ENCODE results near the gene ARID3A. TPM values are rescaled to one million over a fixed set of nuclear protein-coding genes. Genes with fewer than 3 reads are reported as not detected.

The ARID3A gene
- total RNA-seq, 2 donors from 2014 or later = 121 to 124 TPM

- Mint-ChIP-seq H3K27ac (no peak overlapping the region), H3K36me3 (ENCODE audit: low read depth) (peaks cover 46% of the 10 kb centered on the region), H3K27me3 (ENCODE audit: insufficient read depth) (no peaks in the 10 kb centered on the region), H3K9me3 (no peaks in the 10 kb centered on the region), H3K4me3 (no peak overlapping the region), H3K4me1 (no peaks in the 10 kb centered on the region)
- WGBS, 2 experiments (ENCODE audit: insufficient coverage in 1 of 2, insufficient read length in 1 of 2) = 97 to 98% methylated on average over 57 to 64 of the region's 64 CpGs
- no peak overlapping the region for H3K27ac ChIP-seq (ENCODE audit: low read depth, low read length)
- H3K4me3 ChIP-seq (ENCODE audit: low read length) = no peak overlapping the region
- no peaks in the 10 kb centered on the region for H3K4me1 ChIP-seq (ENCODE audit: control insufficient read depth, insufficient read depth, low read length)
- H3K36me3 ChIP-seq (ENCODE audit: control insufficient read depth, insufficient read depth, low read length) = peaks cover 69% of the 10 kb centered on the region
- TF ChIP-seq, protein P1, sequence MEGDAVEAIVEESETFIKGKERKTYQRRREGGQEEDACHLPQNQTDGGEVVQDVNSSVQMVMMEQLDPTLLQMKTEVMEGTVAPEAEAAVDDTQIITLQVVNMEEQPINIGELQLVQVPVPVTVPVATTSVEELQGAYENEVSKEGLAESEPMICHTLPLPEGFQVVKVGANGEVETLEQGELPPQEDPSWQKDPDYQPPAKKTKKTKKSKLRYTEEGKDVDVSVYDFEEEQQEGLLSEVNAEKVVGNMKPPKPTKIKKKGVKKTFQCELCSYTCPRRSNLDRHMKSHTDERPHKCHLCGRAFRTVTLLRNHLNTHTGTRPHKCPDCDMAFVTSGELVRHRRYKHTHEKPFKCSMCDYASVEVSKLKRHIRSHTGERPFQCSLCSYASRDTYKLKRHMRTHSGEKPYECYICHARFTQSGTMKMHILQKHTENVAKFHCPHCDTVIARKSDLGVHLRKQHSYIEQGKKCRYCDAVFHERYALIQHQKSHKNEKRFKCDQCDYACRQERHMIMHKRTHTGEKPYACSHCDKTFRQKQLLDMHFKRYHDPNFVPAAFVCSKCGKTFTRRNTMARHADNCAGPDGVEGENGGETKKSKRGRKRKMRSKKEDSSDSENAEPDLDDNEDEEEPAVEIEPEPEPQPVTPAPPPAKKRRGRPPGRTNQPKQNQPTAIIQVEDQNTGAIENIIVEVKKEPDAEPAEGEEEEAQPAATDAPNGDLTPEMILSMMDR (conservative IDR thresholded peaks at IDR 0.05) = no peak
- H3K9ac ChIP-seq (ENCODE audit: extremely low read depth, low read length, poor library complexity, severe bottlenecking) = no peak overlapping the region
- DNase-seq = no peak
- H3K27me3 ChIP-seq (ENCODE audit: control insufficient read depth, insufficient read depth, low read length, poor library complexity, severe bottlenecking) = no peaks in the 10 kb centered on the region
- H3K9me3 ChIP-seq (ENCODE audit: control insufficient read depth, low read length) = no peaks in the 10 kb centered on the region
These were observed 40.2 kb upstream of the ARID3A start for GRCh38 chr19:885536-886224.

DNA sequence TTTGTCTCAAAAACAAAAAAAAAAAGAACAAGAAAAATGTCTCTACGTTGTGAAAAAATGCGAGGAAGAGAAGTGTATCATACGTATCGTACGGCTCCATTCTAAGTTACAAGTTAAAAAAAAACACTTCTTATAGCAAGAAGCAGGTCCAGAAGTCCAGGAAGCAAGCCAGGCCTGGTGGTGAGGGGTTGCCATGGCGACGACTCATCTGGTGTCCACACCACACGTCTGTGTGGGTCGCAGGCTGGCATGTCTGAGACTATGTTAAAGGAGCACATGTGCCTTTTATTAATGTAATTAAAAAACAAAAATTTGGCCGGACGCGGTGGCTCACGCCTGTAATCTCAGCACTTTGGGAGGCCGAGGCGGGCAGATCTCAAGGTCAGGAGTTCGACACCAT, 38.8 kb upstream of the ARID3A start:
- Histone ChIP-seq H3K27me3 (ENCODE audit: control insufficient read depth, insufficient read depth, low read length, poor library complexity, severe bottlenecking) (no peaks in the 10 kb centered on the region), H3K4me3 (ENCODE audit: low read length) (no peak overlapping the region), H3K9ac (ENCODE audit: extremely low read depth, low read length, poor library complexity, severe bottlenecking) (no peak overlapping the region), H3K4me1 (ENCODE audit: control insufficient read depth, insufficient read depth, low read length) (no peaks in the 10 kb centered on the region), H3K9me3 (ENCODE audit: control insufficient read depth, low read length) (no peaks in the 10 kb centered on the region), H3K27ac (ENCODE audit: low read depth, low read length) (no peak overlapping the region), H3K36me3 (ENCODE audit: control insufficient read depth, insufficient read depth, low read length) (peaks cover 59% of the 10 kb centered on the region)
- H3K27me3 Mint-ChIP-seq (ENCODE audit: insufficient read depth) = no peaks in the 10 kb centered on the region
- TF ChIP-seq, protein P1 (conservative IDR thresholded peaks at IDR 0.05) = no peak
- H3K9me3 Mint-ChIP-seq = no peaks in the 10 kb centered on the region
- peak; percentile 46 for DNase-seq
- H3K36me3 Mint-ChIP-seq (ENCODE audit: low read depth) = peaks cover 32% of the 10 kb centered on the region
- no peaks in the 10 kb centered on the region for H3K4me1 Mint-ChIP-seq
- WGBS, 2 experiments (ENCODE audit: insufficient coverage in 1 of 2, insufficient read length in 1 of 2) = 92 to 95% methylated on average over 7 to 16 of the region's 16 CpGs
- peak overlapping the region; percentile 21 for H3K27ac Mint-ChIP-seq
- no peak overlapping the region for H3K4me3 Mint-ChIP-seq

- no peaks in the 10 kb centered on the region for H3K27me3 Mint-ChIP-seq (ENCODE audit: insufficient read depth)
- no peaks in the 10 kb centered on the region for H3K4me1 Mint-ChIP-seq
These were observed 38.2 kb upstream of the ARID3A start for GRCh38 chr19:887599-887998.

More at GRCh38 chr19:887599-887998, 38.2 kb upstream of the ARID3A start:
- TF ChIP-seq, protein P1 (conservative IDR thresholded peaks at IDR 0.05) = no peak
- H3K4me1 ChIP-seq (ENCODE audit: control insufficient read depth, insufficient read depth, low read length) = no peaks in the 10 kb centered on the region
- no peak overlapping the region for H3K4me3 Mint-ChIP-seq
- H3K9me3 ChIP-seq (ENCODE audit: control insufficient read depth, low read length) = no peaks in the 10 kb centered on the region
- DNase-seq = no peak
- 93 to 100% methylated on average over 9 to 10 of the region's 10 CpGs for WGBS, 2 experiments (ENCODE audit: insufficient coverage in 1 of 2, insufficient read length in 1 of 2)
- H3K36me3 Mint-ChIP-seq (ENCODE audit: low read depth) = peaks cover 27% of the 10 kb centered on the region
- peaks cover 53% of the 10 kb centered on the region for H3K36me3 ChIP-seq (ENCODE audit: control insufficient read depth, insufficient read depth, low read length)
- no peaks in the 10 kb centered on the region for H3K9me3 Mint-ChIP-seq
- no peak overlapping the region for H3K27ac ChIP-seq (ENCODE audit: low read depth, low read length)
- H3K9ac ChIP-seq (ENCODE audit: extremely low read depth, low read length, poor library complexity, severe bottlenecking) = no peak overlapping the region
- H3K4me3 ChIP-seq (ENCODE audit: low read length) = no peak overlapping the region
- no peak overlapping the region for H3K27ac Mint-ChIP-seq
- H3K27me3 ChIP-seq (ENCODE audit: control insufficient read depth, insufficient read depth, low read length, poor library complexity, severe bottlenecking) = no peaks in the 10 kb centered on the region

All from endodermal cell (in vitro differentiated cells).